Skeletal muscle satellite cell (primary cell): Measurements from ENCODE around the gene GJD4.

ENCODE experiments used
- H3K27me3 ChIP-seq: 2 replicates; pipeline ENCODE4 v1.7.0; 2013; ENCODE audit warnings: low read length; ENCODE audit not compliant: control insufficient read depth, insufficient read depth
- H3K36me3 ChIP-seq: 2 replicates; pipeline ENCODE4 v1.7.0; 2013; ENCODE audit warnings: mild to moderate bottlenecking, control low read depth, low read length; ENCODE audit not compliant: insufficient read depth
- H3K4me1 ChIP-seq: 2 replicates; pipeline ENCODE4 v1.7.0; 2013; ENCODE audit warnings: low read length; ENCODE audit not compliant: control insufficient read depth, insufficient read depth
- H3K4me2 ChIP-seq: 2 replicates; pipeline ENCODE4 v1.7.0; 2013; ENCODE audit warnings: mild to moderate bottlenecking, low read length
- H3K4me3 ChIP-seq: 2 replicates; pipeline ENCODE4 v1.7.0; 2013; ENCODE audit warnings: low read length
- H3K9ac ChIP-seq: 2 replicates; pipeline ENCODE4 v1.7.0; 2013; ENCODE audit warnings: mild to moderate bottlenecking, low read depth, low read length, moderate library complexity
- H3K9me3 ChIP-seq: replicated peaks from 2 replicates; pipeline ENCODE4 v1.7.0; 2013; ENCODE audit warnings: mild to moderate bottlenecking, control low read depth, low read length

GJD4 gene

DNA sequence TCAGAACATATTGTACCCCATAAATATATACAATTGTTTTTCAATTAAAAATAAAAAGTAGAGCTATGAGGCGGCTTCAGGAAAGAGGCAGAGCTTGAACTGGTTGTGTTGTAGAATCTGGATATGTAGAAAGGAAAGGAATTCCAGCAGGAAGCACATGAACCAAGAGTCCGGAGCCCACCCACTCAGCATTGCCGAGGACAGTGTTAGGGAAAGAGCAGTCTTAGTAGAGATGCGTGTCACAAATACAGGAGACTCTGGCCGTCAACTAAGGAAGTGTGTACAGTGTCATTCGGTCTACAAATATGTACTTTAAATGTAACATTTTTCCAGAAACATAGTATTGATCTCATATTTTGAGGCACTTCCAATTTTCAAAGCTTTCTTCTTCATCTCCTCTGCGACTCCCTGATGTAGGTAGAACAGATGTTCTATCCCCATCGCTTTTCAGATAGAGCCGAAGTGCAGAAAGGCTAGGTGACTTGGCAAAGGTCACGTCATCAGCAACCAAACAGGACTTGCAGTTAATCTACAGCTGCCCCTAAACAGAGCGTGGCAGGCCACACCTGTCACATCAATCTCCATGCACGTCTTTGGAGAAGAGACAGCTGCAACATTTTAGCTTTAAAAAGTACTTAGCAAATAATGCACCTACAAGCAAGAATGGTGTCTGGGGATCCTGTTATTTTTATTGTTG, 25.3 kb upstream of the GJD4 start:
- Histone ChIP-seq H3K4me2 (no peak overlapping the region), H3K36me3 (peaks cover 7% of the 10 kb centered on the region), H3K27me3 (no peaks in the 10 kb centered on the region), H3K4me1 (peaks cover 25% of the 10 kb centered on the region), H3K9ac (no peak overlapping the region), H3K4me3 (no peak overlapping the region), H3K9me3 (no peaks in the 10 kb centered on the region)

DNA sequence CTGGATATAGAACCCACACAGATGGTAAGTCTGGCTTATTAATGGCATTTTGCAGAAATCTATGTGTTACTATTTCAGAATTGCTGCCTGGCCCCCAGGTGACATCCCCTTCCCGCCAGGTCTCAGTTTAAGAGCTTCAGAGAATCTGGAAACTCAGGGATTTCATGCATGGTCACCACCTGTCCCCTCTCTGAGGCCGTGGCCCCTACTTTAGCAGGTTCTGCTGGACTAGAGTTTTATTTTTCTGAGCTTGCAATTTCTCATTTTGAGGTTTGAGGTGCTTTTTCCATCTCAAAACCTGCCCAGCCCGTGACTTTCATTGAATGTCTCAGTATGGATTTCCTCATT, 24.7 kb upstream of the GJD4 start:
- H3K4me3 ChIP-seq, result no peak overlapping the region
- peaks cover 20% of the 10 kb centered on the region for H3K4me1 ChIP-seq
- H3K27me3 ChIP-seq, result no peaks in the 10 kb centered on the region
- H3K9me3 ChIP-seq, result no peaks in the 10 kb centered on the region
- no peak overlapping the region for H3K9ac ChIP-seq
- peaks cover 7% of the 10 kb centered on the region for H3K36me3 ChIP-seq
- H3K4me2 ChIP-seq, result no peak overlapping the region

DNA sequence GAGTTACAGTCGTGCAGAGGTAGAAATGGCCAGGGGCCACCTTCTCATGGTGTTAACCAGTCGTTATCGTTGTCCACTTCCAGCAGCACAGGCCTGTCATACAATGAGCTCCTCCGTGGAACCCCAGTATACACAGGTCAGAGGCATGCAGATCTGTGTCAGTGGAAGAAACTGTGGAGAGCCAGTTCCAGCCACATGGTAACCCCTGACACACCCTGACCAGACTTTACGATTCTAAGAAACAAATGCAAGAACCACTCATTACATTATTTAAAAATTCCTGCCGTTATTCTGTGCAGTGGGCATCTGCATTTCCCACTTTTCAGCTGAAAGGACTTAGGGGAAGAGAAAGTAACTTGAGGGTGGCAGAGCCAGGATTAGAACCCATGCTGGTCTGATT, 23.5 kb upstream of the GJD4 start:
- H3K4me2 ChIP-seq, result no peak overlapping the region
- H3K36me3 ChIP-seq, result no peaks in the 10 kb centered on the region
- H3K4me3 ChIP-seq, result no peak overlapping the region
- H3K27me3 ChIP-seq, result peaks cover 6% of the 10 kb centered on the region
- peaks cover 13% of the 10 kb centered on the region for H3K4me1 ChIP-seq
- H3K9me3 ChIP-seq, result no peaks in the 10 kb centered on the region
- no peak overlapping the region for H3K9ac ChIP-seq

DNA sequence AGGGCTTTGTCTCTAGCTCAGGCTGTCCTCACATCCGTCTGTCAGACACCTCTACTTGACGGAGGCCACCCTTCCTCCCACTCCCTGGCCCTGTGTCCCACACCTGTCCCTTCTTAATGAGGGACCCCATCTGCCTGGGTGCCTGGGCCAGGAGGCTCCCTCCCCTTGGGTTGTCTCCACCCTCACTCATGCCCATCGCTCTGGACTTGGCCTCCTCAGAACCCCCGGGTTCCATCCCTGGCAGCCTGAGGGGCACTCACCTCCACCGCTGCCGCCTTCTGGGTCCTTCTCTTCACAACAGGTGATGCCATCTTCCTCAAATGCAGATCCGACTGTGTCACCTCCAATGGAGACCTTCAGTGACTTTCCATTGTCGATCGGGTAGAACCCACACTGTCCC, 20.2 kb upstream of the GJD4 start:
- no peaks in the 10 kb centered on the region for H3K4me1 ChIP-seq
- no peak overlapping the region for H3K9ac ChIP-seq
- no peaks in the 10 kb centered on the region for H3K36me3 ChIP-seq
- peaks cover 9% of the 10 kb centered on the region for H3K27me3 ChIP-seq
- no peak overlapping the region for H3K4me3 ChIP-seq
- no peaks in the 10 kb centered on the region for H3K9me3 ChIP-seq
- no peak overlapping the region for H3K4me2 ChIP-seq

DNA sequence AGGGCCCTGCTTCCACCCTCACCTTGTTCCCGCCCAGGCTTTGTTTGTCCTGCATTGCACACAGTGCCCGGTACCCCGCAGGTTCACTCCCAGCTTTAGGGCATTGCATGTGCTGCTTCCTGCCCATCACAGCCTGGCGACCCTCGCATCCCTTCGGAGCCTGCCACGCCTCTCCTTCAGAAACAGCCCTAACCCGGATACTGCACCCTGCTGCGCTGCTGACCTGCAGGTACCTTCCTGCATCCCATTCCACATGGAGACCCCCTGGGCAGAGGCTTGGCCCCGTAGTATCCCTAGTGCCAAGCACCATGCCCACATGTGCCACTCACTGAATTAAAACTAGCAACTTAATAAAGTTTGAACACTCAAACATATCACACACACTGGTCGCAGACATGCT, 19.8 kb upstream of the GJD4 start:
- Histone ChIP-seq H3K9me3 (no peaks in the 10 kb centered on the region), H3K9ac (no peak overlapping the region), H3K4me3 (no peak overlapping the region), H3K27me3 (peaks cover 9% of the 10 kb centered on the region), H3K4me2 (no peak overlapping the region), H3K36me3 (no peaks in the 10 kb centered on the region), H3K4me1 (no peaks in the 10 kb centered on the region)

DNA sequence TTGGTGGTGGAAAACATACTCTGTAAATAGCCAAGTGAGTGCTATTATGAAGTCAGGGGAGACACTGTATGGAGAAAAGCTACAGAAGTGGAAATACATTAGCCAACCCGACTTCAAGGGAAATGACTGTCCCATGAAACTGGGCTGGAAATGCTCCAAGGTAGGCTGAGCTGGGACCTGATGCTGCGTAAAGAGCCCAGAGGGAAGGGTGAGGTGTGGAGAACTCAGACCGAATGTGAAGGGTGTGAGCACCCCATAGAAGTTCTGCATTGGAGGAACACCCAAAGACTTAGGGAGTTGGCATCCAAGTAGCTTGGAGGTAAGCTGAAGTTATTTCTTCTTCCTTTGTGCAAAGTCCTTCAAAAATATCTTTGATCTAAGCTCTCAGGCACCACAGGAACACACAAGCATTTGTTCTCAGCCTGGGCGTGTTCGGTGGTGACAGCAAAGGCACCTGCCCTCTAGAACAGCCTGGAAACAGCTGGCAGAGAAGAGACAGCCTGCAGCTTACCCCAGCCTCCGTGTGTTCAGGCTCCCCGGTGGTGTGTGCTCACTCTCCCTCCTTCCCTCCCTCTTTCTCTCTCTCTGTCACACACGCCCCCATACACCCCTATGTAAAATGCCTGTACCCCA, 19.1 kb upstream of the GJD4 start:
- no peak overlapping the region for H3K9ac ChIP-seq
- H3K4me3 ChIP-seq, result no peak overlapping the region
- H3K9me3 ChIP-seq, result no peaks in the 10 kb centered on the region
- no peak overlapping the region for H3K4me2 ChIP-seq
- H3K27me3 ChIP-seq, result peaks cover 9% of the 10 kb centered on the region
- no peaks in the 10 kb centered on the region for H3K4me1 ChIP-seq
- no peaks in the 10 kb centered on the region for H3K36me3 ChIP-seq

DNA sequence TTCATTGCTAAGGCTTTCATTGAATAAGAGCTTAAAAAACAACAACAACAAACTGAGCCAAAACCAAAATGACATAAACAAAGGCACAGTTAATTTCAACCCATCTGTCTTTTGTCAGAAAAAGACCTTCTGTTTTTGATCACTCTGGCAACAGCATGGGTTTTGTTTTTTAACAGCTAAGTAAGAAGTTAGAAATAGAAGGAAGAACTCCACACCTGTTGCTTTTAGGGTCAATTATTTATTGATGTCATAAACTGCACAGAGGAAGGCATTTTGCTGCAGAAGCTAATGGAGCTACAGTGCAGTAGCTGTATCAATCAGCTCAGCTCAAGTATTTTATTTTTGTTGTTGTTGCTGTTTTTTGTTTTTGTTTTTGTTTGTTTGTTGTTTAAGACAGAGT, 16.3 kb upstream of the GJD4 start:
- no peaks in the 10 kb centered on the region for H3K36me3 ChIP-seq
- H3K9ac ChIP-seq, result no peak overlapping the region
- H3K9me3 ChIP-seq, result no peaks in the 10 kb centered on the region
- H3K4me2 ChIP-seq, result no peak overlapping the region
- peaks cover 13% of the 10 kb centered on the region for H3K27me3 ChIP-seq
- no peak overlapping the region for H3K4me3 ChIP-seq
- no peaks in the 10 kb centered on the region for H3K4me1 ChIP-seq

DNA sequence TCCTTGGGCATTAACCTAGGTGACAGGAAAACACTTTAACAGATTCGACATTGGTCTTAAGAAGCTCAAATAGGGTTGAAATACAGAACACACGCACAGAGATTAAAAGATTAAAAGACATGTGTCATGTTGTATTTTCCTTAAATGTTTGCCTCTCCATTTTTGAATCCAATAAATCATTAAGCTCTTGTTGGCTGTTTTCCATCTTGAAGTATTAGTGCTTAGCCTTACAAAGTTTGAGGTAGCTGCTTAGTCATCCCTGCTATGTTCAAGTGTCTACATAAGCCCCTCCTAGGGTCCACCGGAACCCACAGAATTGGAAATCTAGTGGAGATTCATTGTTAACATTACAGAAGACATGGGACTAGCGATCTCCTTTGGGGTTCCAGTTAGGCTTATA, 12.7 kb upstream of the GJD4 start:
- Histone ChIP-seq H3K9ac (no peak overlapping the region), H3K9me3 (no peaks in the 10 kb centered on the region), H3K4me3 (no peak overlapping the region), H3K4me1 (no peaks in the 10 kb centered on the region), H3K36me3 (no peaks in the 10 kb centered on the region), H3K27me3 (peaks cover 8% of the 10 kb centered on the region), H3K4me2 (no peak overlapping the region)

DNA sequence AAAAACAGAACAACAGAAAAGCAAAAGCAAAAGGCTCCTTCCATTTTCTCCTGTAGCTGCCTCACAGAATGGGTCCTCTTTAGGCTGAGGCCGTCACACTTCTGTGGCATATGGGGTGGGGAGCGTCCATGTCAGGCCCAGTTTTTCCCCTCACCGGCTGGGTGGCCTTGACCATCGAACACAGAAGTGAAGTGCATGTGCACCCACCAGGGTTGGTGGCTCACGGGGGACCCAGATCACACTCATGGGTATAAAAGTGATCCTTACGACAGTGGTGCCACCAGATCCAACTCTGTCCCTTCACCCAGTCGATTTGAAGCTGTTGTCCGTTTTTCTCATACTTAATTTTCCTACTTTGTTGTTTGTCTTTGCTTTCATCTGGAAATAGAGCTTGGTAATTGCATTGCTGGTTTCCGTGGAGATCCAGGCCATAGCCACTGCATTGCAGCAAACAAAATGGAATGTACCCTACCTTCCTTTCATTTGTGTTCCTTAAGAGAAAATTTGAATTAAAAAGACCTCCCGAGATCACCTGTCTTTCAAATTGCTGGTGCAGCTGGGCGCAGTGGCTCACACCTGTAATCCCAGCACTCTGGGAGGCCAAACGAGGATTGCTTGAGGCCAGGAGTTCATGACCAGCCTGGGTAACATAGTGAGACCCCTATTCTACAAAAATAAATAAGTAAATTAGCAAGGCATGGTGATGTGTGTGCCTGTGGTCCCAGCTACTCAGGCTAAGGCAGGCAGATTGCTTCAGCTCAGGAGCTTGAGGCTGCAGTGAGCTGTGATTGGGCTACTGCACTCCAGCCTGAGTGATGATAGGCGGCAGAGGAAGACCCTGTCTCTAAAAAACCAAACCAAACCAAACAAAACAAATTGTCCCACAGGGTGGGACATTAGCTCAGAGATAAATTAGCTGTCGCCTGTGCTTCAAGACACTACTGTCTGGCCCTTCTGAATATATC, 10.7 kb upstream of the GJD4 start:
- Histone ChIP-seq H3K4me3 (no peak overlapping the region), H3K4me1 (no peaks in the 10 kb centered on the region), H3K27me3 (peaks cover 14% of the 10 kb centered on the region), H3K9ac (no peak overlapping the region), H3K4me2 (no peak overlapping the region), H3K9me3 (no peaks in the 10 kb centered on the region), H3K36me3 (no peaks in the 10 kb centered on the region)

DNA sequence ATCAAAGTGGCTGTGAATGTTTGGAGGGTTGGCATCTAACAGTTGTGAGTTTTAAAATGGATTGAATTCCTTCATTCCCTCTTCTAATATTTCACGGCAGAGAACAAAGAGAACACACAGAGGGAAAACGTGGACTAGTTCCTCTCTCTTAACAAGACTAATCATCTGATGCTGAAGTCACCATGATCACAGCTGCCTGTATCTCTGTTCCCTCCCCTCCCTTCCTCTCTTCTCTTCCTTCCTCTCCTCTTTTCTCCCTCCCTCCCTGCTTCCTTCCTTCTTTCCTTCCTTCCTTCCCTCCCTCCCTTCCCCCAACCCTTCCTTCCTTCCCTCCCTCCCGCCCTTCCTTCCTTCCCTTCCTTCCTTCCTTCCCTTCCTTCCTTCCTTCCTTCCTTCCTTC, 10.0 kb upstream of the GJD4 start:
- H3K4me3 ChIP-seq, result no peak overlapping the region
- H3K4me1 ChIP-seq, result no peaks in the 10 kb centered on the region
- H3K9me3 ChIP-seq, result no peaks in the 10 kb centered on the region
- no peaks in the 10 kb centered on the region for H3K36me3 ChIP-seq
- no peak overlapping the region for H3K9ac ChIP-seq
- H3K27me3 ChIP-seq, result peaks cover 14% of the 10 kb centered on the region
- no peak overlapping the region for H3K4me2 ChIP-seq

DNA sequence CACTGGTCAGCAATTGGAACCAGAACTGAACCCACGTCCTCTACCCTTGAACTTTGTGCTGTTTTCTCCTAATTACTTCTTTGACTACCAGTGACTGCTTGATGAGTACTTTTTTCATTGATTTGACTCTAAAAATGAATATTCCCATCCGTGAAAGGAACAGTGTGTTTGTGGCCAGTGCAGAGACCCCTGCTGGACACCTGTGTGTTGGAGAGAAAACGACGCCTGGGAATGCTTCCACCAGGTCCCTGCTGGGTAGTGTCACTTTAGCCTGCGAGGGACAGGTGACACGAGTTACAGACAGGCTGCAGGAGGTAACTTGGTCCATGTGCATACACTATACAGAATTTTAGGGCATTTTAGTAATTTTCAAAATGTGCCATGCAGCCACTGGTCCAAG, 6.8 kb upstream of the GJD4 start:
- H3K4me1 ChIP-seq, result no peaks in the 10 kb centered on the region
- no peaks in the 10 kb centered on the region for H3K36me3 ChIP-seq
- no peak overlapping the region for H3K9ac ChIP-seq
- H3K27me3 ChIP-seq, result peaks cover 31% of the 10 kb centered on the region
- H3K4me3 ChIP-seq, result no peak overlapping the region
- no peak overlapping the region for H3K4me2 ChIP-seq
- no peaks in the 10 kb centered on the region for H3K9me3 ChIP-seq
